SU-DHL-6 (cell line): Measurements from ENCODE around the gene RNGTT.

Source experiments
- CTCF ChIP-seq: fragments of 200-600 bp; sonication (generic); IDR thresholded peaks from one replicate; pipeline ENCODE4 v1.5.1; 2017; ENCODE audit warnings: antibody characterized with exemption, mild to moderate bottlenecking, low read length, moderate library complexity; ENCODE audit not compliant: insufficient read depth, poor library complexity, severe bottlenecking
- EZH2phosphoT487 ChIP-seq: fragments of 200-600 bp; sonication (generic), shearing (Covaris generic); conservative IDR thresholded peaks from 2 replicates; pipeline ENCODE4 v1.6.1; 2018; ENCODE audit warnings: mild to moderate bottlenecking, antibody characterized with exemption, low read length, moderate library complexity, mixed read lengths

- TF ChIP-seq CTCF (no peak), EZH2phosphoT487 (no peak)
Measured at GRCh38 chr6:88958842-88959241, 4.6 kb downstream of the RNGTT start.
